H9 (cell line): ENCODE measurements around the gene ARHGEF16. TPM values are rescaled to one million over a fixed set of nuclear protein-coding genes. Genes with fewer than 3 reads are reported as not detected.

Experiments
- DNase-seq: peaks from one replicate; pipeline ENCODE4 v3.0.0-alpha.2; 2017
- H2AFZ ChIP-seq: one replicate; pipeline ENCODE4 v1.6.1; 2013; ENCODE audit warnings: mild to moderate bottlenecking, low read length, control low read depth, moderate library complexity
- H2AK5ac ChIP-seq: 2 replicates; pipeline ENCODE4 v1.6.1; 2013; ENCODE audit warnings: low read length, control low read depth, mixed read lengths; ENCODE audit not compliant: insufficient read length
- H2BK120ac ChIP-seq: one replicate; pipeline ENCODE4 v1.6.1; 2013; ENCODE audit warnings: low read depth, mild to moderate bottlenecking, low read length, control low read depth, inconsistent platforms; ENCODE audit not compliant: poor library complexity, severe bottlenecking
- H2BK12ac ChIP-seq: 2 replicates; pipeline ENCODE4 v1.6.1; 2013; ENCODE audit warnings: low read length, control low read depth, mixed read lengths, low read depth; ENCODE audit not compliant: insufficient read length
- H2BK15ac ChIP-seq: 2 replicates; pipeline ENCODE4 v1.6.1; 2013; ENCODE audit warnings: low read depth, low read length, control low read depth
- H2BK20ac ChIP-seq: one replicate; pipeline ENCODE4 v1.6.1; 2013; ENCODE audit warnings: low read depth, mild to moderate bottlenecking, low read length, control low read depth, inconsistent platforms; ENCODE audit not compliant: poor library complexity, severe bottlenecking
- H2BK5ac ChIP-seq: 2 replicates; pipeline ENCODE4 v1.6.1; 2013; ENCODE audit warnings: low read length, control low read depth, mixed read lengths; ENCODE audit not compliant: insufficient read length
- H3K14ac ChIP-seq: 2 replicates; pipeline ENCODE4 v1.6.1; 2013; ENCODE audit warnings: low read length, control low read depth; ENCODE audit not compliant: insufficient read depth
- H3K18ac ChIP-seq: 2 replicates; pipeline ENCODE4 v1.6.1; 2013; ENCODE audit warnings: low read depth, mild to moderate bottlenecking, mixed read lengths, low read length, control low read depth; ENCODE audit not compliant: insufficient read length
- H3K23ac ChIP-seq: 2 replicates; pipeline ENCODE4 v1.6.1; 2013; ENCODE audit warnings: low read length, control low read depth, mixed read lengths, low read depth; ENCODE audit not compliant: insufficient read length
- H3K23me2 ChIP-seq: 2 replicates; pipeline ENCODE4 v1.6.1; 2013; ENCODE audit warnings: low read depth, mild to moderate bottlenecking, mixed read lengths, low read length, control low read depth; ENCODE audit not compliant: insufficient read length, poor library complexity, severe bottlenecking
- H3K27ac ChIP-seq: 2 replicates; pipeline ENCODE4 v1.5.1; 2013; ENCODE audit warnings: low read length, control low read depth, mixed read lengths, low read depth; ENCODE audit not compliant: insufficient read length
- H3K27me3 ChIP-seq: 2 replicates; pipeline ENCODE4 v1.6.1; 2013; ENCODE audit warnings: low read length, control low read depth, inconsistent platforms; ENCODE audit not compliant: insufficient read depth
- H3K4ac ChIP-seq: 2 replicates; pipeline ENCODE4 v1.6.1; 2013; ENCODE audit warnings: low read depth, mild to moderate bottlenecking, control low read depth, inconsistent platforms, low read length, moderate library complexity
- H3K4me1 ChIP-seq: 2 replicates; pipeline ENCODE4 v1.6.1; 2013; ENCODE audit warnings: low read length, control low read depth, inconsistent platforms; ENCODE audit not compliant: insufficient read depth
- H3K4me2 ChIP-seq: 2 replicates; pipeline ENCODE4 v1.6.1; 2013; ENCODE audit warnings: low read length, control low read depth, mixed read lengths; ENCODE audit not compliant: insufficient read length, insufficient read depth
- H3K56ac ChIP-seq: 2 replicates; pipeline ENCODE4 v1.6.1; 2013; ENCODE audit warnings: low read depth, mild to moderate bottlenecking, mixed read lengths, low read length, control low read depth; ENCODE audit not compliant: insufficient read length
- H3K79me1 ChIP-seq: 2 replicates; pipeline ENCODE4 v1.6.1; 2013; ENCODE audit warnings: low read depth, mild to moderate bottlenecking, moderate library complexity, low read length, control low read depth, inconsistent platforms; ENCODE audit not compliant: insufficient read depth, poor library complexity, severe bottlenecking
- H3K79me2 ChIP-seq: 2 replicates; pipeline ENCODE4 v1.6.1; 2013; ENCODE audit warnings: low read length, control low read depth, inconsistent platforms; ENCODE audit not compliant: insufficient read depth
- H3K9ac ChIP-seq: 2 replicates; pipeline ENCODE4 v1.6.1; 2013; ENCODE audit warnings: low read length, control low read depth, mixed read lengths; ENCODE audit not compliant: insufficient read length; ENCODE audit errors: extremely low read depth
- H3K9me3 ChIP-seq: one replicate; pipeline ENCODE4 v1.6.1; 2013; ENCODE audit warnings: low read depth, low read length, inconsistent platforms; ENCODE audit not compliant: control insufficient read depth
- H3T11ph ChIP-seq: one replicate; pipeline ENCODE4 v1.6.1; 2013; ENCODE audit warnings: mild to moderate bottlenecking, low read length, control low read depth, inconsistent platforms
- H4K20me1 ChIP-seq: one replicate; pipeline ENCODE4 v1.6.1; 2013; ENCODE audit not compliant: control insufficient read depth, insufficient read length, insufficient read depth
- H4K5ac ChIP-seq: 2 replicates; pipeline ENCODE4 v1.6.1; 2013; ENCODE audit warnings: low read depth, mild to moderate bottlenecking, mixed read lengths, low read length, control low read depth; ENCODE audit not compliant: insufficient read length
- H4K8ac ChIP-seq: replicated peaks from 2 replicates; pipeline ENCODE4 v1.6.1; 2013; ENCODE audit warnings: low read length, control low read depth, mixed read lengths, low read depth; ENCODE audit not compliant: insufficient read length
- H4K91ac ChIP-seq: 2 replicates; pipeline ENCODE4 v1.6.1; 2013; ENCODE audit warnings: low read depth, mild to moderate bottlenecking, moderate library complexity, mixed read lengths, low read length, control low read depth; ENCODE audit not compliant: insufficient read length
- H3K27ac Mint-ChIP-seq, 3 experiments: 2 replicates in 2 of 3; 3 replicates in 1 of 3; pipeline ENCODE4 v1.8.0; 2020 to 2021; ENCODE audit warnings: mixed read lengths in 3 of 3, mild to moderate bottlenecking in 1 of 3, moderate library complexity in 1 of 3
- H3K27me3 Mint-ChIP-seq: 2 replicates; pipeline ENCODE4 v1.8.0; 2021; ENCODE audit warnings: low read depth, mild to moderate bottlenecking, moderate library complexity, mixed read lengths
- H3K36me3 Mint-ChIP-seq, 3 experiments: 2 replicates in 2 of 3; 3 replicates in 1 of 3; pipeline ENCODE4 v1.8.0; 2020 to 2021; ENCODE audit warnings: low read depth in 3 of 3, mixed read lengths in 3 of 3; ENCODE audit not compliant: insufficient read depth in 1 of 3
- H3K4me1 Mint-ChIP-seq, 2 experiments: 2 replicates each; pipeline ENCODE4 v1.8.0; 2020; ENCODE audit warnings: mixed read lengths in 2 of 2
- H3K4me3 Mint-ChIP-seq, 2 experiments: 2 replicates in 1 of 2; 3 replicates in 1 of 2; pipeline ENCODE4 v1.8.0; 2020 to 2021; ENCODE audit warnings: mild to moderate bottlenecking in 2 of 2, mixed read lengths in 2 of 2, moderate library complexity in 1 of 2
- H3K9me3 Mint-ChIP-seq, 2 experiments: 2 replicates in 1 of 2; 3 replicates in 1 of 2; pipeline ENCODE4 v1.8.0; 2020; ENCODE audit warnings: mild to moderate bottlenecking in 2 of 2, mixed read lengths in 2 of 2, moderate library complexity in 1 of 2
- WGBS: extraction: QIAGEN DNeasy Blood & Tissue Kit; methylation state at CpG from one replicate; pipeline ENCODE4 v1.1.7; 2013; ENCODE audit warnings: missing lambda C conversion rate, low lambda C conversion rate, mixed read lengths; ENCODE audit not compliant: insufficient read length; ENCODE audit errors: extremely low coverage; 5-methylcytosine and 5-hydroxymethylcytosine counted together
- total RNA-seq: library from RNA; stranded (reverse); gene quantifications from 2 replicates; pipeline ENCODE4 v1.2.1, GENCODE V29; 2021
- TF ChIP-seq, protein P1 (sequence below): fragments of 200-600 bp; sonication (generic); conservative IDR thresholded peaks from 3 replicates; pipeline ENCODE4 v1.8.0; 2021; ENCODE audit warnings: antibody characterized with exemption, mild to moderate bottlenecking

Gene ARHGEF16
- total RNA-seq, 1 experiment from 2014 or later, result 48.5 TPM

DNA sequence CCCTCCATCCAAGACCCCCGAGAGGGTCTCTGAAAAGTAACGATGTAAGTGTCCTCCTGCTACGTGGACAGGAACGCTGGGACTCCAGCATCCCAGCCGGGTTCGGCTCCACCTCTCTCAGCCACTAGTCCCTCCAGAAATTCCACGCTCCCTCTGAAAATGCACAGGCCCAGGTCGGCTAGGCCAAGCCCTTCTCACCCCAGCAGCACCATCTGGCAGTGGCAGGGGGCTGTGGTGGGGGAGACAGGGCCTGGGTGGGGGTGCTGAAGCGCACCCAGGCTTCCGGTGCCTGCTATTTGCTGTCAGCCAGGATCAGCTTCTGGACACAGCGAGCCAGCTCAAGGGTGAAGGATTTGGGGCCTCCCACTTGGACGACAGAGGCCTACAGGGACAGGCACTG is 73.3 kb downstream of the ARHGEF16 start:
- no peak overlapping the region for H3K23ac ChIP-seq
- no peak overlapping the region for H2BK20ac ChIP-seq
- H3K4me1 Mint-ChIP-seq, result peaks cover 8 to 19% of the 10 kb centered on the region in 2 experiments

More for the DNA sequence above, 73.3 kb downstream of the ARHGEF16 start:
- no peak overlapping the region for H2BK12ac ChIP-seq
- H3K9ac ChIP-seq, result no peak overlapping the region
- no peak overlapping the region for H4K8ac ChIP-seq
- no peak overlapping the region for H3K56ac ChIP-seq
- Mint-ChIP-seq H3K9me3 (no peaks in the 10 kb centered on the region; a peak in 1 of 5 replicates), H3K4me3 (no peak overlapping the region), H3K27me3 (peaks cover 38% of the 10 kb centered on the region), H3K36me3 (no peaks in the 10 kb centered on the region; a peak in 3 of 7 replicates), H3K27ac (no peak overlapping the region)
- WGBS, result no CpG with 5 or more reads among the region's 12 CpGs
- no peak overlapping the region for H3K14ac ChIP-seq
- no peak overlapping the region for H2AFZ ChIP-seq
- no peaks in the 10 kb centered on the region; the same call in 1 of the 2 replicates for H3K4me1 ChIP-seq
- no peak overlapping the region for H2BK15ac ChIP-seq
- no peak overlapping the region for H2AK5ac ChIP-seq
- H2BK120ac ChIP-seq, result no peak overlapping the region
- H3K4ac ChIP-seq, result no peak overlapping the region
- H4K91ac ChIP-seq, result no peak overlapping the region
- no peak overlapping the region for H4K5ac ChIP-seq
- peaks cover 3% of the 10 kb centered on the region for H4K20me1 ChIP-seq
- DNase-seq, result no peak
- no peaks in the 10 kb centered on the region for H3K9me3 ChIP-seq
- no peaks in the 10 kb centered on the region; the same call in 1 of the 2 replicates for H3K27me3 ChIP-seq
- no peak overlapping the region for H3K4me2 ChIP-seq
- H3K79me2 ChIP-seq, result no peaks in the 10 kb centered on the region
- H2BK5ac ChIP-seq, result no peak overlapping the region
- TF ChIP-seq, protein P1, sequence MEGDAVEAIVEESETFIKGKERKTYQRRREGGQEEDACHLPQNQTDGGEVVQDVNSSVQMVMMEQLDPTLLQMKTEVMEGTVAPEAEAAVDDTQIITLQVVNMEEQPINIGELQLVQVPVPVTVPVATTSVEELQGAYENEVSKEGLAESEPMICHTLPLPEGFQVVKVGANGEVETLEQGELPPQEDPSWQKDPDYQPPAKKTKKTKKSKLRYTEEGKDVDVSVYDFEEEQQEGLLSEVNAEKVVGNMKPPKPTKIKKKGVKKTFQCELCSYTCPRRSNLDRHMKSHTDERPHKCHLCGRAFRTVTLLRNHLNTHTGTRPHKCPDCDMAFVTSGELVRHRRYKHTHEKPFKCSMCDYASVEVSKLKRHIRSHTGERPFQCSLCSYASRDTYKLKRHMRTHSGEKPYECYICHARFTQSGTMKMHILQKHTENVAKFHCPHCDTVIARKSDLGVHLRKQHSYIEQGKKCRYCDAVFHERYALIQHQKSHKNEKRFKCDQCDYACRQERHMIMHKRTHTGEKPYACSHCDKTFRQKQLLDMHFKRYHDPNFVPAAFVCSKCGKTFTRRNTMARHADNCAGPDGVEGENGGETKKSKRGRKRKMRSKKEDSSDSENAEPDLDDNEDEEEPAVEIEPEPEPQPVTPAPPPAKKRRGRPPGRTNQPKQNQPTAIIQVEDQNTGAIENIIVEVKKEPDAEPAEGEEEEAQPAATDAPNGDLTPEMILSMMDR, result no peak
- no peak overlapping the region for H3K27ac ChIP-seq
- no peak overlapping the region for H3T11ph ChIP-seq
- no peaks in the 10 kb centered on the region for H3K79me1 ChIP-seq
- no peak overlapping the region for H3K18ac ChIP-seq
- peaks cover 3% of the 10 kb centered on the region for H3K23me2 ChIP-seq
